Stomach (tissue), 9 donors: Measurements from ENCODE around the gene TXNDC11. TPM values are rescaled to one million over a fixed set of nuclear protein-coding genes. Genes with fewer than 3 reads are reported as not detected.

ENCODE experiments used
- DNase-seq, 2 donors: peaks; one replicate each; pipeline versions ENCODE4 v3.0.0 to v3.0.0-alpha.2; 2013 to 2019
- H3K27ac ChIP-seq, 5 donors: fragments of 200-600 bp in 4 of 5; sonication (generic) in 4 of 5; one replicate each; pipeline ENCODE4 v1.5.1; 2013 to 2019; ENCODE audit warnings: mild to moderate bottlenecking in 1 of 5, moderate library complexity in 1 of 5
- H3K27me3 ChIP-seq, 3 donors: fragments of 200-600 bp; sonication (generic); one replicate each; pipeline ENCODE4 v1.5.1; 2017 to 2019; ENCODE audit warnings: mixed run types in 1 of 3
- H3K36me3 ChIP-seq, 4 donors: fragments of 200-600 bp; sonication (generic); 1 replicate in 3 of 4; 2 replicates in 1 of 4; pipeline ENCODE4 v1.5.1; 2016 to 2019
- H3K4me1 ChIP-seq, 4 donors: fragments of 200-600 bp; sonication (generic); one replicate each; pipeline ENCODE4 v1.5.1; 2016 to 2019
- H3K4me3 ChIP-seq, 4 donors: fragments of 200-600 bp; sonication (generic) in 3 of 4; one replicate each; pipeline ENCODE4 v1.5.1; 2016 to 2019; ENCODE audit warnings: mild to moderate bottlenecking in 1 of 4
- H3K9me3 ChIP-seq, 4 donors: fragments of 200-600 bp; sonication (generic); one replicate each; pipeline ENCODE4 v1.5.1; 2016 to 2019
- EP300 ChIP-seq: sonication (generic); formaldehyde crosslinking; IDR thresholded peaks from one replicate; pipeline ENCODE4 v1.6.1; 2017; ENCODE audit warnings: antibody characterized with exemption
- POLR2A ChIP-seq, 4 donors: fragments of 450-650 bp; IDR thresholded peaks; one replicate each; pipeline ENCODE4 v1.6.1; 2016; ENCODE audit warnings: antibody characterized with exemption in 4 of 4, control low read depth in 2 of 4, mild to moderate bottlenecking in 1 of 4, moderate library complexity in 1 of 4
- POLR2AphosphoS5 ChIP-seq, 3 donors: sonication (generic); formaldehyde crosslinking; IDR thresholded peaks; one replicate each; pipeline ENCODE4 v1.6.1; 2016; ENCODE audit warnings: antibody characterized with exemption in 3 of 3
- WGBS, 5 donors: extraction: QIAGEN DNeasy Blood & Tissue Kit in 3 of 5; methylation state at CpG; one replicate each; pipeline versions ENCODE4 v1.1.5 to v1.1.7; 2013 to 2018; 5-methylcytosine and 5-hydroxymethylcytosine counted together
- intact Hi-C: fragments of 100-400 bp; cut with DNase I; formaldehyde crosslinking; loops from one replicate; pipeline ENCODE4 v1.15.1; 2023; ENCODE audit warnings: low total_unique reads
- polyA plus RNA-seq, 3 donors: library from polyadenylated mRNA; stranded (reverse); fragments of 200-250 nt; gene quantifications; one replicate each; pipeline ENCODE4 v1.2.3, GENCODE V29; 2013
- total RNA-seq, 5 donors: library from RNA; depleted of rRNA; stranded (reverse); fragments of >200 nt; gene quantifications; one replicate each; pipeline versions ENCODE4 v1.1.0 to v1.2.3, GENCODE V29; 2014 to 2016
- TF ChIP-seq, protein P1 (sequence below), 7 experiments: fragments of 450-650 bp in 4 of 7; fragments of 200-600 bp in 3 of 7; sonication (generic) in 3 of 7; IDR thresholded peaks; one replicate each; pipeline ENCODE4 v1.5.1; 2016 to 2019; ENCODE audit warnings: antibody characterized with exemption in 7 of 7, control low read depth in 2 of 7, mild to moderate bottlenecking in 1 of 7
- donor health status: healthy with polysubstance abuse.
- donor health status: Bipolar disorder and iron deficiency.
- donor health status: healthy.

Gene TXNDC11
- total and polyA plus RNA-seq, 8 donors = 24.1 to 72.9 (median 42.1) TPM

DNA sequence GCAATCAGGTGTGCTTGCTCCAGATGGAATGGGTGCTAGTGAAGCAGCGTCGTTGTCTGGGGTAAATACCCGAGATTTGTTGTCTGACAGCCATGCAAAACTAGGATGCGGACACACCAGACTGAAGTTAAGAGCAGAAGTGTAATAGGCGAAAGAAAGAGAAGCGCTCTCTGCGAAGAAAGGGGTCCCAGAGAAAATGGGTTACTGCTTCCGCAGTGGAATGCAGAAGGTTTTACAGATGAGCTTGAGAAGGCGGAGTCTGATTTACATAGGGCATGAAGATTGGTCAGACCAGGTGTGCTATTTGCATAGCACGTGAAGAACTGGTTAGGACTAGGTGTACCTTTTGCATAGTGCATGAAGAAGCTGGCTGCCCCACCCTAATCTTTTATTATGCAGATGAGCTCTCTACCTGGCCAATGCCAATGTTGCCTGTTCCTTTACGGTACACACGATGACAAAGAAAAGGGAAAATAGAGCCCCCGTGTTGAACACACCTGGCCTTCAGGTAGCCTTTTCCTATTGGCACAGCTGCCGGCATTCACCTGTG lies 106.4 kb downstream of the TXNDC11 start:
- TF ChIP-seq EP300 (no peak), POLR2AphosphoS5 (IDR thresholded peaks at IDR 0.05) (peak in 2 of 3 donors; percentile 83 to 91)
- Histone ChIP-seq H3K4me1 (peaks cover 20 to 60% (median 40%) of the 10 kb centered on the region in 4 donors), H3K4me3 (no peak overlapping the region), H3K9me3 (no peaks in the 10 kb centered on the region), H3K27me3 (no peaks in the 10 kb centered on the region), H3K36me3 (no peaks in the 10 kb centered on the region), H3K27ac (peak overlapping the region; percentile 60 to 79 (median 71))
- peak; percentile 79 to 93 for DNase-seq
- 29 to 41% (median 31%) methylated on average over 14 of the region's 14 CpGs for WGBS, 5 donors
- intact Hi-C loops = no loop called here

GRCh38 chr16:11635679-11636171 lies 106.9 kb downstream of the TXNDC11 start:
- WGBS, 5 donors = 63 to 78% (median 65%) methylated on average over 11 to 12 of the region's 12 CpGs
- peaks cover 14 to 55% (median 35%) of the 10 kb centered on the region in 4 donors for H3K4me1 ChIP-seq
- DNase-seq = no peak
- H3K9me3 ChIP-seq = no peaks in the 10 kb centered on the region
- peak overlapping the region; percentile 27 to 79 (median 71) for H3K27ac ChIP-seq
- TF ChIP-seq, protein P1, sequence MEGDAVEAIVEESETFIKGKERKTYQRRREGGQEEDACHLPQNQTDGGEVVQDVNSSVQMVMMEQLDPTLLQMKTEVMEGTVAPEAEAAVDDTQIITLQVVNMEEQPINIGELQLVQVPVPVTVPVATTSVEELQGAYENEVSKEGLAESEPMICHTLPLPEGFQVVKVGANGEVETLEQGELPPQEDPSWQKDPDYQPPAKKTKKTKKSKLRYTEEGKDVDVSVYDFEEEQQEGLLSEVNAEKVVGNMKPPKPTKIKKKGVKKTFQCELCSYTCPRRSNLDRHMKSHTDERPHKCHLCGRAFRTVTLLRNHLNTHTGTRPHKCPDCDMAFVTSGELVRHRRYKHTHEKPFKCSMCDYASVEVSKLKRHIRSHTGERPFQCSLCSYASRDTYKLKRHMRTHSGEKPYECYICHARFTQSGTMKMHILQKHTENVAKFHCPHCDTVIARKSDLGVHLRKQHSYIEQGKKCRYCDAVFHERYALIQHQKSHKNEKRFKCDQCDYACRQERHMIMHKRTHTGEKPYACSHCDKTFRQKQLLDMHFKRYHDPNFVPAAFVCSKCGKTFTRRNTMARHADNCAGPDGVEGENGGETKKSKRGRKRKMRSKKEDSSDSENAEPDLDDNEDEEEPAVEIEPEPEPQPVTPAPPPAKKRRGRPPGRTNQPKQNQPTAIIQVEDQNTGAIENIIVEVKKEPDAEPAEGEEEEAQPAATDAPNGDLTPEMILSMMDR (IDR thresholded peaks at IDR 0.05) = no peak
- no peak for TF ChIP-seq POLR2A (IDR thresholded peaks at IDR 0.05)
- TF ChIP-seq EP300 = no peak
- no peak for TF ChIP-seq POLR2AphosphoS5 (IDR thresholded peaks at IDR 0.05)
- no peak overlapping the region for H3K4me3 ChIP-seq
- no peaks in the 10 kb centered on the region for H3K27me3 ChIP-seq
- intact Hi-C loops = no loop called here
- no peaks in the 10 kb centered on the region for H3K36me3 ChIP-seq

GRCh38 chr16:11635113-11635652 lies 107.5 kb downstream of the TXNDC11 start:
- WGBS, 5 donors = 67 to 85% (median 69%) methylated on average over 10 of the region's 10 CpGs

DNA sequence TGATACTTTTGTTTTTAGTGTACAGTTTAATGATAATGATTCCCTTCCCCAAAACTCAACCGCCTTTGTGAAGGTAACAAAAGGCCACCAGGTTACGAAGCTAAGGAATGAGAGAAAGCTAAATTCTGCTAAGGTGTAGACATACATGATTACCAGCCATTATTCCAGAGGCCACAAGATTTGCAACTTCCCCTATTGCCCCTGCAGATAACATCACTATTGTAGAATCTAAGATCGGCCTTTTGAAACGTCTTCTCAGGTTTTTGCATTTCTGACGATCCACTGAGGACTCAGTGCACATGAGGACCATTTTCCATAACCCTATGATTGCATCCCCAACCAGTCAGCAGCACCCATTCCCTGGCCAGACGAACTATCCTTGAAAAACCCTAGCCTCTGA lies 108.3 kb downstream of the TXNDC11 start:
- peaks cover 8 to 53% (median 30%) of the 10 kb centered on the region in 4 donors for H3K4me1 ChIP-seq
- WGBS, 5 donors = 77 to 86% (median 83%) methylated on average over 6 of the region's 6 CpGs
- no peak overlapping the region for H3K27ac ChIP-seq
- no peak overlapping the region for H3K4me3 ChIP-seq
- TF ChIP-seq, protein P1 (IDR thresholded peaks at IDR 0.05) = no peak
- TF ChIP-seq EP300 (no peak), POLR2AphosphoS5 (IDR thresholded peaks at IDR 0.05) (no peak), POLR2A (IDR thresholded peaks at IDR 0.05) (no peak)
- H3K27me3 ChIP-seq = no peaks in the 10 kb centered on the region
- intact Hi-C loops = no loop called here
- DNase-seq = no peak
- no peaks in the 10 kb centered on the region for H3K9me3 ChIP-seq
- H3K36me3 ChIP-seq = no peaks in the 10 kb centered on the region

More at GRCh38 chr16:11635113-11635652, 107.5 kb downstream of the TXNDC11 start:
- intact Hi-C loops = no loop called here
- Histone ChIP-seq H3K27me3 (no peaks in the 10 kb centered on the region), H3K36me3 (no peaks in the 10 kb centered on the region), H3K27ac (peak overlapping the region; percentile 27 to 79 (median 71)), H3K4me3 (no peak overlapping the region), H3K9me3 (no peaks in the 10 kb centered on the region), H3K4me1 (peaks cover 9 to 51% (median 29%) of the 10 kb centered on the region in 4 donors)
- DNase-seq = peak; percentile 47 to 52
- TF ChIP-seq, protein P1 (IDR thresholded peaks at IDR 0.05) = no peak
- TF ChIP-seq EP300 (no peak), POLR2AphosphoS5 (IDR thresholded peaks at IDR 0.05) (peak in 1 of 3 donors; percentile 16), POLR2A (IDR thresholded peaks at IDR 0.05) (no peak)

DNA sequence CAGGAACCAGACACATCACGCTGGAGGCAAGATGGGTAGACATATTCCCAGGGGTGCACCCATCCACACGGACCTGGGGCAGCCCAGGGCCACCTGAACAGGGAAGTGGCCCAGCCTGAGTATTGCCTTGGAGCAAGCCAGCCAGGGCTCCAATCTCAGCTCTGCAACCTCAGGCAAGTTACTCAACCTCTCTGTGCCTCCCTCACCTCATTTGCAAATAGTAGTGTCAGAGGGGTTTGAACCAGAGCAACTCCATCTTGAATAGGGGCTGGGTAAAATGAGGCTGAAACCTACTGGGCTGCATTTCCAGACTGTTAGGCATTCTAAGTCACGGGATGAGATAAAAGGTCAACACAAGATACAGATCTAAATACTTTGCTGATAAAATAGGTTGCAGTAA lies 109.5 kb downstream of the TXNDC11 start:
- H3K27ac ChIP-seq = peak overlapping the region in 4 of 5 donors; percentile 59 to 82 (median 65)
- TF ChIP-seq EP300 = no peak
- no peak for TF ChIP-seq POLR2AphosphoS5 (IDR thresholded peaks at IDR 0.05)
- TF ChIP-seq, protein P1 (IDR thresholded peaks at IDR 0.05) = no peak
- no peak for TF ChIP-seq POLR2A (IDR thresholded peaks at IDR 0.05)
- H3K27me3 ChIP-seq = no peaks in the 10 kb centered on the region
- 81 to 97% (median 89%) methylated on average over 2 to 3 of the region's 3 CpGs for WGBS, 5 donors
- DNase-seq = no peak
- peaks cover 8 to 65% (median 31%) of the 10 kb centered on the region in 4 donors for H3K4me1 ChIP-seq
- no peaks in the 10 kb centered on the region for H3K36me3 ChIP-seq
- no peaks in the 10 kb centered on the region for H3K9me3 ChIP-seq
- no peak overlapping the region for H3K4me3 ChIP-seq
- intact Hi-C loops = no loop called here
